Right cardiac atrium (tissue), 5 donors: ENCODE measurements around the gene FOXC1. TPM values are rescaled to one million over a fixed set of nuclear protein-coding genes. Genes with fewer than 3 reads are reported as not detected.

Source experiments
- ATAC-seq, 2 donors: fragments of 200-7000 bp; cut with Tn5 transposase; one replicate each; pipeline versions ENCODE4 v1.8.0 to v1.9.1; 2020; ENCODE audit warnings: moderate library complexity in 2 of 2, mild to moderate bottlenecking in 1 of 2
- DNase-seq, 3 donors: peaks; one replicate each; pipeline ENCODE4 v3.0.0-alpha.2; 2020
- H3K27ac ChIP-seq: one replicate; pipeline ENCODE4 v1.5.1; 2013; ENCODE audit warnings: mild to moderate bottlenecking, low read length, control low read depth, moderate library complexity
- H3K27me3 ChIP-seq: one replicate; pipeline ENCODE4 v1.6.1; 2013; ENCODE audit not compliant: control insufficient read depth, insufficient read depth
- H3K4me1 ChIP-seq: one replicate; pipeline ENCODE4 v1.6.1; 2013; ENCODE audit warnings: low read length; ENCODE audit not compliant: control insufficient read depth, insufficient read depth
- H3K4me3 ChIP-seq: one replicate; pipeline ENCODE4 v1.5.1; 2013; ENCODE audit warnings: low read length, control low read depth
- H3K9me3 ChIP-seq: one replicate; pipeline ENCODE4 v1.6.1; 2013; ENCODE audit warnings: low read length; ENCODE audit not compliant: control insufficient read depth
- WGBS: extraction: QIAGEN DNeasy Blood & Tissue Kit; methylation state at CpG from one replicate; pipeline ENCODE4 v1.1.7; 2013; 5-methylcytosine and 5-hydroxymethylcytosine counted together
- intact Hi-C, 4 donors: fragments of 100-400 bp; cut with DNase I; formaldehyde crosslinking; loops; one replicate each; pipeline versions ENCODE4 v1.11.0 to v1.14.0; 2022 to 2023
- polyA plus RNA-seq: library from polyadenylated mRNA; stranded (reverse); fragments of 200-250 nt; gene quantifications from one replicate; pipeline ENCODE4 v1.2.3, GENCODE V29; 2013
- total RNA-seq, 4 donors: library from RNA; stranded (reverse); fragmentation: NEBNext Ultra II Directional; extraction: Animal tissue kit (Norgen Biotek cat#: 25700); gene quantifications; one replicate each; pipeline ENCODE4 v1.2.1, GENCODE V29; 2021
- donor health status: healthy with polysubstance abuse.
- donor health status: DM: no; HTN: yes; CAD: no.
- donor health status: DM: no; HTN: no; CAD: no.
- donor health status: DM: no; HTN: yes; CAD: no; lungs with severe emphysema.
- donor health status: DM: yes; HTN: yes; CAD: no.

FOXC1 gene
- total and polyA plus RNA-seq, 5 donors = 7.2 to 25.0 (median 21.6) TPM

DNA sequence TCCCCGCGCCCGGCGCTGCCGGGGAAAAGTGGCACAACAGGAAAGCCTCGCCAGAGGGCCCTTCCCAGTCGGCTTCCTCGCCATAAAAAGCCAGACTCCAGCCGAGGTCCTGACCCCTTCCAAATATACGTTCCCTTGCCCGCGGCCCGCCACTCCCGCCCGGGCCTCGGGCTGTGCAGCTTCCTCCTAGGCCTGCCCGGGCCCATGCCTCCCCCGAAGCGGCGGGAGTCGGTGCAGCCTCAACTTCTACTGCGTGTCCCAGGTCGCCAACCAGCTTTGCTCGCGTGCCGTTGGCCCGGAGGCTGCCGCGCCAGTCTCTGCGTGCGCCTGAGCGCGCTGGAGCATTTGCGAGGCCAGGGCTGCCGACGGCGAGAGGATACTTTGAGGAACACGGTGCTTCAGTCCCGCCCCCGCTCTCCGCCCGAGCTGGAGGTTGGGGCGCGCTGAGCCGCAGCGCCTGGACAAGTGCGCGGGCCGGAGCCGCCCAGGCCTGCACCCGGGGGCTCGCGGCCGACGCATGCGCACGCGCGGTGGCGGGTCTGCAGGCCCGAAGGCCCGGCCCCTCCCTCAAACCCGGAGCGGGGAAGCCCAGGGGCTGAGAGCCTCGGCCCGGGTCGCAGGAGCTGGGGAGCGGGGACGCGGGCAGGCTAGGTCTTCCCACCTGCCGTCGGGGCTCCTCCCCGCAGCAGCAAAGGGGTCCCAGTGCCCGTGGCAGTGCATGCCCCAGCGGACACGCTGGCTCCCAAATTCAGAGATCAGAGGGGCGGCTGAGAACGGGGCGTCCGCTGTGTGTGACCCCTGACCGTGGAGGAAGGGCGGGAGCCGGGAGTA, 10.2 kb downstream of the FOXC1 start:
- no peaks in the 10 kb centered on the region for H3K9me3 ChIP-seq
- ATAC-seq (peak; percentile 20 to 44), DNase-seq (peak in 2 of 3 donors; percentile 74 to 78)
- H3K27me3 ChIP-seq = no peaks in the 10 kb centered on the region
- 40% methylated on average over 83 of the region's 83 CpGs for WGBS
- no peak overlapping the region for H3K27ac ChIP-seq
- no peaks in the 10 kb centered on the region for H3K4me1 ChIP-seq
- intact Hi-C loops = no loop called here
- H3K4me3 ChIP-seq = no peak overlapping the region

DNA sequence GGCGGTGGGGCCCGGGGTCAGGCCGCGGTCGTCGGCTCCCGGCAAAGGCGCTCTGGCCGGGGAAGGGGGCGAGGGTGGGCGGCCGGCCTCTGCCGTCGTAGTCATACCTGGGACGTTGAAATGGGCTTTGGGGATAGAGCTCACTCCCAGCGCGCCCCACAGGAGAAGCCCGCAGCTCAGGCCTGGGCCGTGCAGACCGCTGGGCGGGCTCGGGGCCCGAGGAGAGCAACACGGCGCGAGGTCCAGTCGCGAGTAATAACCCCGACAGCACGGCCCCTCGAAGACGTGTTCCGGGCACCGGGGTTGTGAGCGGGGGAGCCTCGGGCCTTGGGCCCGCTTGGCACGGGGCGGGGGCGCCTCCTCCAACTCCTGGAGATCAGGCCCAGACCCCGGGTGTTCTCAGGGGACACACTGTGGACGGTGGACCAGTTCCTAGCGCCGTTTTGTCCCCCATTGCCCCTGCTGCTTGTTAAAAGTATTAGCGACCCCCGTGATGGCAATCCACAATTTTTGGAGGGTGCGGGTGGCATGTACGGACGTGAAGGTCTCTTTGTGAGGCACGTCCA, 10.9 kb downstream of the FOXC1 start:
- Histone ChIP-seq H3K27me3 (no peaks in the 10 kb centered on the region), H3K9me3 (no peaks in the 10 kb centered on the region), H3K4me3 (no peak overlapping the region), H3K27ac (no peak overlapping the region), H3K4me1 (peaks cover 2% of the 10 kb centered on the region)
- DNase-seq (peak in 2 of 3 donors; percentile 57 to 60), ATAC-seq (peak in 1 of 2 donors; percentile 3)
- 66% methylated on average over 50 of the region's 50 CpGs for WGBS
- intact Hi-C loops = no loop called here

DNA sequence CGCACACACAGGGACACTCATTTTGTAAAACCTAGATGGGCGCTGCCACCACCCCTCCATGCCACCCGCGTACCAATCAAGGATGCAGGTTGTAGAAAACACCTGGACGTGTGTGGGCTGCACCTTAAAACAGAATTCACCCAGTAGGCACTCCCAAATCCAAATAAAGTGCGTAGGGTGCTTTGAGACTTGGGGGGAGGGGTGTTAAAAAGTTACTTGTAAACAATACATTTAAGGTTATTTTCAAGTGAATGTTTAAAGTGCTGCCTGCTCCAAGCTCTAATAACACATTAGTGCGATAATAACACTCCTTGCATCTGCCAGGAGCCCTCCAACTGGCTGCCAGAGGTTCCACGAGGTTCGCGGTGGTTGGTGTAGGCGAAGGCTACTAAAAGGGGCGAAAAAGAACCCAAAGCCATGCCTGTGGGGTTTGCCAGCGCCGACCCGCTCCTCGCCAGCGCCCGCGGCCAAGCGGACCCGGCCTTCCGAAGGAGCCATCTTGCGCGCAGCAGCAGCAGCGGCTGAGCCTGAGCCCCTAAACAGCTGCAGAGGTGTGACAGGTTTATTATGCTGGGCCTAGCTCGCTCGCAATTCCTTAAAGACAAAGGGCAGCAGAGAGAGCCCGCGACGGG, 11.5 kb downstream of the FOXC1 start:
- ATAC-seq (no peak), DNase-seq (peak in 2 of 3 donors; percentile 36 to 42)
- Histone ChIP-seq H3K4me3 (no peak overlapping the region), H3K4me1 (peaks cover 2% of the 10 kb centered on the region), H3K9me3 (no peaks in the 10 kb centered on the region), H3K27me3 (no peaks in the 10 kb centered on the region), H3K27ac (no peak overlapping the region)
- WGBS = 89% methylated on average over 30 of the region's 30 CpGs
- intact Hi-C loops = no loop called here

DNA sequence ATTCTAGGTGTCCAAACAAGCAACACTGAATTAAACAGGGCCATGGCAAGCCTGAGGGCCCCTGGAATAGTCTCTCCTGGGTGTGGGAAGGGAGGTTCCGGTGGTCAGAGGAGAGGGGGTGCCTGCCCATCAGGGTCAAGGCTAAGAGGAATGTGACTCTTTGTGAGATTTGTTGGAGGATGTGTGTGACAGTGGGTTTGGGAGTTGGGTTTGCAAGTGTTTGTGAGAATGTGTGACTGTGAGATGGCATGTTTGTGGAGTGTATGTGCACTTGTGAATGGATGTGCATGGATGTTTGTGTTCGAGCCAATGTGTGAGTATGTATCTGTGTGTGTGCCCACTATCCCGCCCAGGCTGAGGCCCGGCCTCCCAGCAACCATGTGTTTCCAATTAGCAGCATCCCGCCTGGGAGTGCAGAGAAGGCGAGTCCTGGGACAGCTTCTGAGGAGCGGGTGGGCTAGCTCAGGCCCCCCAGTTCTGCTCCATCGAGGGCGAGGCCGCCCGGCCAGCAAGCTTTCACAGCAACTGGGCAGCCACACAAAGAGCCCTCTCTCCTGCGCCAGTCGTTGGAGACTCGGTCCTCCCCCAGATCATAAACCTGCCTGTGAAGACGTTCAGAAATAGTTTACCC, 12.6 kb downstream of the FOXC1 start:
- WGBS = 72% methylated on average over 15 of the region's 15 CpGs
- no peak overlapping the region for H3K27ac ChIP-seq
- H3K4me1 ChIP-seq = peaks cover 2% of the 10 kb centered on the region
- intact Hi-C loops = no loop called here
- no peak overlapping the region for H3K4me3 ChIP-seq
- DNase-seq (peak in 2 of 3 donors; percentile 49 to 65), ATAC-seq (no peak)
- H3K9me3 ChIP-seq = no peaks in the 10 kb centered on the region
- no peaks in the 10 kb centered on the region for H3K27me3 ChIP-seq

DNA sequence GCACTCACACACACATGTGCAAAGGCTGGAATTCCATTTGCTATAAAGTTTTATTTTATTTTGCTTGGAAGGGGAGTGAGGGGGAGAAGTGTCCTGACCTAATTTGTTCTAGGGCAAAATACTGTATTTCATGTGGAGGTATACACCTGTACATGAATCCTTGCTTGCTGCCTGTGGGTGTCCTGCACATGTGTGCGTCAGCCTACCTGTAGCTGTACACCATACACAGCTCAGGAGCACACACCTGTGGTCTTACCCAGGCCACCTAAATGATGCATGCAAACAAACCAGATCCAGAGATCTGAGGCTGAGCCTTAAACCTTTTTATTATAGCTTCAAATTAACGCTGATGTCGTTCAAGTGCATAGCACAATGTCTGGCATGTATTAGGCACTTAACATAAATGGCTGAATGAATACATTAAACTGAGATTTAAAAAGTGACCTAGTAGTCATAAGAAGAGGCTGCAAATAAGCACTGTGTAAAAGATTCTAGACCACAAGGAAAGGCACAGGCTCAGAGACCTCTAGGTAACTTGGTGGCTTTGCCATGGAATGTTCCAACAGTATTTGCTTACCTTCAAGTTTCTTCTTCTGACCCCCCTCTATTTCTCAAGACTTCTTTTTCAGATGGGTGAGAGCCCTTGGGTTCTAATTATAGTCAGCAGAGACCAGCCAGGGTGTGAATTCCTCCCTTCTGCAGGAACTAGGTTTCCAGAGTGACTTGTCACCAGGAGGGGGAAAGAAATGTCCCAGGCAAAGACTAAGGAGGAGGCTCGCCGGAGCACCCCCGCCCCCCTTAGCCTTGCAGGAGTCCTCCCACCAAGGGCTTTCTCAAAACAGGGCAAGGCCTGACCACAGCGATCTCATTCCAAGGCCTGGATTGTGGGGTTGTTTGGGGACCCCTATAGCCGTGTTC, 13.4 kb downstream of the FOXC1 start:
- Histone ChIP-seq H3K27me3 (no peaks in the 10 kb centered on the region), H3K9me3 (no peaks in the 10 kb centered on the region), H3K4me3 (no peak overlapping the region), H3K4me1 (peaks cover 2% of the 10 kb centered on the region), H3K27ac (no peak overlapping the region)
- DNase-seq (peak in 2 of 3 donors; percentile 48 to 59), ATAC-seq (peak in 1 of 2 donors; percentile 4)
- WGBS = 81% methylated on average over 8 of the region's 8 CpGs
- intact Hi-C loops = no loop called here

DNA sequence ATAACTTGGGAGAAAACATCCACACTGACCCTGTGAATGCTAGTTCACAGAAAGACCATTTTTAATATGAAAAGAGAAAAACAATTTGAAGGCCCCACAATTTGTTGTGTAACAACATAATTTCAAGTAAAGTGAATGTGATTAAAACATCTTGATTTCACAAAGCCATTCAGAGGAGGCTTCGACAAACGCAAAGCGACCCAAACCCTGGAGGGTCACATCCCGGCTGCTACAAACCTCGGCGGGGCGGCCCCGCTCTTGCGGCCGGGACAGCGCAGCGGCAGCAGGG, 14.0 kb downstream of the FOXC1 start:
- H3K4me3 ChIP-seq = peak overlapping the region; percentile 51
- 56% methylated on average over 12 of the region's 12 CpGs for WGBS
- H3K27me3 ChIP-seq = no peaks in the 10 kb centered on the region
- H3K4me1 ChIP-seq = peaks cover 2% of the 10 kb centered on the region
- no peaks in the 10 kb centered on the region for H3K9me3 ChIP-seq
- DNase-seq (no peak), ATAC-seq (no peak)
- intact Hi-C loops = no loop called here
- no peak overlapping the region for H3K27ac ChIP-seq

DNA sequence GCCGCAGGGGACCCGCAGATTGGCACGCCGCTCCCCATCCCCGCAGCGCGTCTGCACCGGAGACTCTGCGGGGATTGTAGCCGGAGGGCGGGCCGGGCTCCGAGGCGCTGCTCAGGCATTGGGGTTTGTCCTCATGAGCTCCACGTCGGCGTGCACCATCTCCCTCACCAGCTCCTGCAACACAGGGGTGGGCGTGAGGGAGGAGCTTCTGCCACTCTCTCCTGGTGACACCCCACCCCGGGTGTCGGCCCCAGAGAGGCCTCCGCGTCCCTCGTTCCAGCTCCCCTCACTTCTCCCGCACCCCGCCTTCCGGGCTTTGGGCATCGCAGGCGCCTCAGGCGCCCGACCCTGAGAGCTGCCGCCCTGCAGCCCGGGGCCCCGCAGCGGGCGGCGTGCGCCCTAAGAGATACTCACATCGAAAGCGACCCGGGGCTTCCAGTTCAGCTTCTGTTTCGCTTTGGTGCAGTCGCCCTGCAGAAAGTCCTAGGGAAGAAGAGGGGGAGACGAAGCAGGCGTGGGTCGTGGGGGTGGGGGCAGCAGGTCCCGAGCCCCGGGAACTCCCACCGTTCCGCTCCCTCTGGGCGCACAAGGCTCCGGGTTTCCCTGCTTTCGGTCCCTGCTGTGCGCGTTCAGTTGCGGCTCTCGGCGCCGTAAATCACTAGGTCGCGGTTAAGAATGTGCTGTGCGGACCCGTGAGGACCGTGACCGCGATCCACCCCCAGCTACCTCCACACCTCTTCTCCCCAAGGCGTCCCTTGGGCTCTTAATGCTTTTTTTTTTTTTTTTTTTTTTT, 14.5 kb downstream of the FOXC1 start:
- Histone ChIP-seq H3K4me3 (peak overlapping the region; percentile 51), H3K9me3 (no peaks in the 10 kb centered on the region), H3K27ac (peak overlapping the region; percentile 31), H3K4me1 (peaks cover 2% of the 10 kb centered on the region), H3K27me3 (no peaks in the 10 kb centered on the region)
- ATAC-seq (peak; percentile 47 to 64), DNase-seq (peak; percentile 63 to 82 (median 78))
- WGBS = 9% methylated on average over 66 of the region's 66 CpGs
- intact Hi-C loops = no loop called here

DNA sequence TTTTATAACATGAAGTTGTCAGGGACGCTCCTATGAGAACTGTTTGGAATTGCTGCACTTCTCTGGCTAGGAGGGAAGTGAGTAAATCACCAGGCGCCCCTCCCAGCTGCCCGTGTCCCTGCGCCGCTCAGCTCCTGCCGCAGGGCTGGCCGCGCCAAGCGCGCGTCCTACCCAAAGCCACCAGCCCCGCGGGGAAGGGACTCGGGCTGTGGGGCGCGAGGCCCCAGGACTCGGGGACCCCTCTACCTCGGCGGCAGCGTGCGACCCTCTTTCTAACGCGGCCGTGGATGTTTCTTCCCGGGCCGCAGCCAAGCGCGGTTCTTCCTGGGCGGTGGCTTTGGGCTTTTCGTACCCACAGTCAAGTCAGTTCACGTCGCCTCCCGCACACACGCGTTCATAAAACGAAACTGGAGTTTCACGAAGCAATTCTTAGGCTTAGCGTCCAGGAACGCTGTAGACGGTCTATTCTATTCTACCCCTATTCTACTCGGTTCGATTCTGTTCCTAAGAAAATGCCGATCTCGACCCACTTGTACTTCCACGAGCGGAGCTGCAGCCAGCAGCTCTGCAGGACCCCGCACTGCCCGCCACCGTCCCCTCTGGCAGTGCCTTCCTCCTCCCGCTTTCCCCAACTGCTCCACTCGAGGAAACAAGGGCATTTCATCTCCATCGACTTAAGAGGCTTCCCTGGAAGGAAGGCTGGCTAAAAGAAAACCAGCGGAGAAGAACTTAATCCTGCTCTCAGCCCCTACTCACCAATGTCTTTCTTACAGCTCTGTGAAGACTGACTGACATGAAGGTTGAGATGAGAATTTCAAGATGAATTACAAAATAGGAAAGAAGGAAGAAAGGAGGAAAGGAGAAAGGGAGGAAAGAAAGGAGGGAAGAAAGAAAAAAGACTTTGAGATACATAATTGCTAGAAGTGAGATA, 15.4 kb downstream of the FOXC1 start:
- ATAC-seq = peak; percentile 72 to 80
- DNase-seq = peak; percentile 66 to 82 (median 77)
- Histone ChIP-seq H3K27me3 (no peaks in the 10 kb centered on the region), H3K4me3 (peak overlapping the region; percentile 51), H3K4me1 (peaks cover 2% of the 10 kb centered on the region), H3K9me3 (no peaks in the 10 kb centered on the region), H3K27ac (peak overlapping the region; percentile 9)
- 2% methylated on average over 53 of the region's 53 CpGs for WGBS
- intact Hi-C loops = no loop called here

DNA sequence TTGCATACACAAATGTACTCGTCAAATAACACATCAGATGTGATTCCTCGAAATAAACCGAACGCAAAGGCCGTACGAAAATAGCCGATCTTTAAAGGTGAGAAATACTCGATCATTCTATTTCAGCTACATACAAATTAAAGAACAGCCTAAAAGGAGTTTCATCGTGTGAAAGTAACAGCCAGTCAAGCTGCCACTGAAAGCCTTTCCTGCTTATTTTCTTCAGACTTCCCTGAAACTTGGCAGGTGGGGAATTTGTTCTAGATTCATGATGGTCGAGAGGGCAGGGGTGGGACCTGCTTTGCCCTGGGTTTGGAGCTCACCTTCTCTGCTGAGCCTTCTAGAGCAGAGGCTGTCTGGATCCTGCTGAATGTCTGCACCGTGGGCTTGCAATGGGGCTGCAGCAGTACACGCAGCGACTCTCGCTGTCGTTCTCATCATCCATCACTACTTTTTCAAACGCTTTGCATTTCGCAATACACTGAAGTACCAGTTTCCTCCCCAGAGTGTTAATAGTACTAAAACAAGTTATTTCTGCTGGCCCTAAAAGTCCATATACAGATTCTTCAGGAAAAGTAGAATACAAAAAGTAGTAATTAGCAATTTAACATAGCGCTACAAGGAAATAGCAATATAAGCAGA, 16.2 kb downstream of the FOXC1 start:
- 65% methylated on average over 18 of the region's 18 CpGs for WGBS
- ATAC-seq = no peak
- Histone ChIP-seq H3K27ac (no peak overlapping the region), H3K9me3 (no peaks in the 10 kb centered on the region), H3K4me3 (no peak overlapping the region), H3K4me1 (peaks cover 2% of the 10 kb centered on the region), H3K27me3 (no peaks in the 10 kb centered on the region)
- DNase-seq = peak in 1 of 3 donors; percentile 29
- intact Hi-C loops = no loop called here
